NCI-H510A (cell line): ENCODE measurements around the gene CCN6.

Source experiments
- DNase-seq: peaks from one replicate; lab custom pipeline; 2025; lab: John Stamatoyannopoulos, UW

CCN6 gene

DNA sequence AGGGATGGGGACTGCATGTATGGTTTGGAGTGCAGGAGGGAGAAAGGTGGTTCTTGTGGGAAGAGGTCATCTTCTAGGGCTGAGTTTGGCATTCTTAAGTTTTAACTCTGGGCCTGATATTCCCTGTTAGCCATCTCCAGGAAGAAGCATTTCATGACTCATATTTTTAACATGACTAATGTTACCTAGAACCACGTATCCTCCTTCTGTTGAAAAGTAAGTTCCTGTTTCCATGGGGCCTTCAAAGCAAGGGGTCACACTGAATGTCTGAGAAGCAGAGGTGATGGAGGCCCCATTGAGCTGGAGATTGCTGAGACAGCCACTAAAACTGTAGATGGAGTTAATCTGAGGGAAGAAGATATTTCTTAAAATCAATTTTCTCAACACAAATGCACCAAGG is 63.6 kb downstream of the CCN6 start:
- DNase-seq: no peak

GRCh38 chr6:112118034-112118433 is 64.1 kb downstream of the CCN6 start:
- no peak for DNase-seq
